GM12891 (cell line): ENCODE data around the gene TMEM132D.

Experiments used
- DNase-seq: peaks from one replicate; pipeline ENCODE4 v3.0.0; 2011; ENCODE audit warnings: low spot score; ENCODE audit not compliant: insufficient read length
- FAIRE-seq: peaks from 2 replicates; lab custom pipeline; 2011; peaks lifted over from hg19 to GRCh38; lab: Jason Lieb, UNC
- PAX5 ChIP-seq: IDR thresholded peaks from 2 replicates; pipeline ENCODE4 v1.6.1; 2011; ENCODE audit warnings: low read length, moderate library complexity, mild to moderate bottlenecking; ENCODE audit not compliant: insufficient read depth, severe bottlenecking
- POLR2A ChIP-seq: IDR thresholded peaks from 2 replicates; pipeline ENCODE4 v1.6.1; 2011; ENCODE audit warnings: low read depth, low read length, control low read depth
- POLR2AphosphoS5 ChIP-seq: IDR thresholded peaks from 2 replicates; pipeline ENCODE4 v1.6.1; 2011; ENCODE audit warnings: low read depth, low read length, control low read depth
- POU2F2 ChIP-seq: IDR thresholded peaks from 2 replicates; pipeline ENCODE4 v1.6.1; 2011; ENCODE audit warnings: low read depth, mild to moderate bottlenecking, control low read depth, low read length, moderate library complexity
- SPI1 ChIP-seq: IDR thresholded peaks from 2 replicates; pipeline ENCODE4 v1.6.1; 2011; ENCODE audit warnings: low read depth, low read length, control low read depth
- TAF1 ChIP-seq: IDR thresholded peaks from 2 replicates; pipeline ENCODE4 v1.6.1; 2011; ENCODE audit warnings: low read depth, low read length, control low read depth

TMEM132D gene

DNA sequence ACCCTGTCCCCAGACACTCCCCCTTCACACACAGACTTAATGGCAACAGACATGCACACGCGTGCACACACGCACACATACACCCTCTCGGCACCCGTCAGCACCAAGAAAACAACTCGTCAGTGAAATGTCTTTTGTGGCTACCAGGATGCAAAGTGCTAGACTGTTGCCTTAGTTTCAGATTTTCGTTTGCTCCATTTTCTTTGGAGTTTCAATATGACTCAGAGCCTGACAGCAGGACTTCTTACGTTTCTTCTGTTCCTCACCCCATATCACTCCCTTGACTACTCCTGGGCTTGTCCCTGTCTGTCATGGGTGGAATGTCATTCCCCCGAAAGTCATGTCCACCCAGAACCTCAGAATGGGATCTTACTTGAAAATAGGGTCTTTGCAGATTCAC lies 867.7 kb downstream of the TMEM132D start:
- no peak for TF ChIP-seq POLR2A
- no peak for TF ChIP-seq POU2F2
- TF ChIP-seq PAX5: no peak
- no peak for TF ChIP-seq SPI1
- no peak for TF ChIP-seq POLR2AphosphoS5
- TF ChIP-seq TAF1: no peak
- FAIRE-seq: no peak
- DNase-seq: no peak

DNA sequence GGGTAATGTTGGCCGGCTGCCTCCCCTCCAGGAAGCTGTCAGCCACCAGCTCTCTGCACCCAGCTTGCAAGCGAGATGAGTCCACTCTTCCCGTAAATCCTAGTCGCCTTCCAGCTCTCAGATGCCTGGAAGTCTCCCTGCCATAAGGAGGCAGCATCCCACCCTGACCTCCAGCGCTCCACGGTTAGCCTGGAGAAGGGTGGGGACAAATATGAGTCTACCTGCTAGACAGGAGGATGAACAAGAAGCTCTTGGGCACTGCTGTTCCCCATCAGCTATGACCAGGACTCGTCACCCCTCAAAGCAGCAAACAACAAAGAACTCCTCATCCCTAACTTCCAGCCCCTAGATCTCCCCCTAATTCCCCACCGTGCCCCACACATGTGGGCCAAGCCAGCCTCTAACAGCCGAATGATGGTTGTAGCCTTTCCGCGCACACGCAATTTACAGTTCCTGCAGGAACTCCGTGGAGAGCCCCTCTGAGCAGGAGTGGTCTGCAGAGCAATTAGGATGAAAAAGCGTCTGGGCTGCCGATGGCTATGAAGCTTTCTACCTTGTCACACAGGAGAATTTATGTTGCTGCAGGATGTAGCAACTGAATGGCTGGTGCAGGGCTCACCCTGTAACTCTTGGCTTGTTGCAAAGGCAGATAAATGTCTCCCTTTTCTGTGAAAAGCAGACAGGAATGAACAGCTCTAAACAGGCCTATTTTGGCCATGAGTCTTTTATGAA lies 869.1 kb downstream of the TMEM132D start:
- no peak for DNase-seq
- no peak for FAIRE-seq
- no peak for TF ChIP-seq TAF1
- TF ChIP-seq POLR2A: no peak
- TF ChIP-seq POU2F2: no peak
- TF ChIP-seq POLR2AphosphoS5: no peak
- TF ChIP-seq SPI1: no peak
- TF ChIP-seq PAX5: no peak

DNA sequence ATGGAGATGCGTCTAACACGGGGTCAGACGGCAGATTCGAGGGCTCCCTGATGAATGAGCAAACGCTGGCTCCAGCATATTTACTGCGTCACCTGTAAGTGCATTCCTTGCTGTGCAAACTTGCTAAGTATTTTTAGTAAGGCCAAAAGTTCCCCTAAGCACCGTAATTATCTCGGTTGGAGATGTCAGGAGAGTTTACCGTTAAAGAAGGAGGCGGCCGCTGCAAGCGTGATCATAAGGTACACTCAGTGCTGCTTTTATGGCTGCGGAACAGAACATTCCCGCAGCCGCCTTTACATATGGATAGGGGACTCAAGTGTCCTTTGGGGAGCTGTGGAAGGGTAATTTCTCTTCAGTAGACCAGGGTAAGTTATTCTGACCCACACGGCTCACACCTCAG lies 875.0 kb downstream of the TMEM132D start:
- no peak for TF ChIP-seq SPI1
- TF ChIP-seq POLR2AphosphoS5: no peak
- TF ChIP-seq POLR2A: no peak
- no peak for FAIRE-seq
- DNase-seq: no peak

DNA sequence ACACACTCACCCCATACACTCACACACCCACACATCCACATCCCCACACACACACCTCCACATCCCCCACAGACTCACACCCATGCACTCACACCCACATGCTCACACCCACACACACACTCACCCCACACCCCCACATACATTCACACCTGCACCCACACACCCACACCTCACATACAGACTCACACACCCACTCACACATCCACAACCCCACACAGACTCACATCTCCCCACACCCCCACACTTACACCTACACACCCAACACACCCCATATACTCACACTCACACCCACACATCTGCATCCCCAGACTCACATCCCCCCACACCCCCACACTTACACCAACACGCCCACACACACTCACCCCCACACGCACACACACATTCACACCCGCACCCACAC lies 878.8 kb downstream of the TMEM132D start:
- FAIRE-seq (no peak), DNase-seq (no peak)
- TF ChIP-seq POLR2A (no peak), PAX5 (no peak), SPI1 (no peak), TAF1 (no peak), POU2F2 (no peak), POLR2AphosphoS5 (no peak)
